Hepatocyte (in vitro differentiated cells): ENCODE measurements around the gene SLC17A7.

Experiments used
- CTCF ChIP-seq: fragments of 200-600 bp; sonication (generic); IDR thresholded peaks from 2 replicates; pipeline ENCODE4 v1.5.1; 2016; ENCODE audit warnings: antibody characterized with exemption, mild to moderate bottlenecking; ENCODE audit not compliant: poor library complexity
- EZH2phosphoT487 ChIP-seq: fragments of 200-600 bp; sonication (generic); IDR thresholded peaks from one replicate; pipeline ENCODE4 v1.6.1; 2018; ENCODE audit warnings: antibody characterized with exemption, mild to moderate bottlenecking, low read depth, moderate library complexity; ENCODE audit not compliant: unreplicated experiment, severe bottlenecking

GRCh38 chr19:49390929-49391359 lies 50.4 kb downstream of the SLC17A7 start:
- no peak for TF ChIP-seq CTCF
- TF ChIP-seq EZH2phosphoT487: no peak
